Epithelial cell of prostate (primary cell): ENCODE measurements around the gene AIP.
"Not testable (repeated sequence)": the region's sequence is repeated elsewhere in the genome, so short reads cannot be mapped to it uniquely, and the experiment has no call there.

Experiments
- DNase-seq: peaks from one replicate; pipeline ENCODE4 v3.0.0-alpha.2; 2011; ENCODE audit warnings: low read depth, low spot score
- H3K27ac ChIP-seq: fragments of 450-650 bp; 2 replicates; pipeline ENCODE4 v1.5.1; 2017; ENCODE audit warnings: mild to moderate bottlenecking

AIP gene

DNA sequence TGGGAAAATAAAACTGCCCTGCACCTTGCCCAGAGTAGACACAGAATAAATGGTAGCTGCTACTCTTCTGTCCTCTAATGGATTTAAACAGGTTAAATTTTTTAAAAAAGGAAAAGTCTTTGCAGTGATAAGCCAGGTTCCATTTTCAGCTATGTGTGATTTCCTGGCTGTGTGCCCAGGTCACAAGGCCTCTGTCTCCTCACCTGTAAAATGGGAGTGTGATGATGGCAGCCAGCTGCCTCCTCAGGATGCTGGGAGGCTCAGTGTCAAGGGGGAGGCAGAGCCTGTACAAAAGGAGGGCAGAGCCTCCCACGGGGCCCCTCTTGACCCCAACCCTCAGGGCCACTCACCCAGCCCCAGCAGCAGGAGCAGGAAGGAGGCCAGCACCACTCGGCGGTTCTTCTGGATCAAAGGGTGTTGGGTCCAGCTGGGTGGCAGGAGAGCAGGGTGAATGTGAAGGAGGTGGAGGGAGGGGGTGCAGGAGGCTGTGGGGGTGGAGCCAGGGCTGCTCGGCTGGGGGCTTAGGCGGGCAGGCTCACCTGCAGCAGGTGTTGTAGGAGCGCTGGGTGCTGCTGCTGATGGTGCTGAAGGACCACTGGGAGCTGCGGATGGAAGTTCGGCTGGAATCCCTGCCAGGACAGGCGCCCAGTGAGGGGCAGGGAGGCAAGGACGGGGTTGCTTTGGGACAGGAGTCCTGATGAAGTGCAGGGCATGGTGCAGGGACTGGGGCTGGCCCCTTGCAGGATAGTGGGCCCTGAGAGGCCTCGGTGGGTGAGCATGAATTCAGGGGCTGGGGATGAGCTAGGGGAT, 15.7 kb upstream of the AIP start:
- peak overlapping the region; percentile 87 for H3K27ac ChIP-seq
- DNase-seq = no peak

DNA sequence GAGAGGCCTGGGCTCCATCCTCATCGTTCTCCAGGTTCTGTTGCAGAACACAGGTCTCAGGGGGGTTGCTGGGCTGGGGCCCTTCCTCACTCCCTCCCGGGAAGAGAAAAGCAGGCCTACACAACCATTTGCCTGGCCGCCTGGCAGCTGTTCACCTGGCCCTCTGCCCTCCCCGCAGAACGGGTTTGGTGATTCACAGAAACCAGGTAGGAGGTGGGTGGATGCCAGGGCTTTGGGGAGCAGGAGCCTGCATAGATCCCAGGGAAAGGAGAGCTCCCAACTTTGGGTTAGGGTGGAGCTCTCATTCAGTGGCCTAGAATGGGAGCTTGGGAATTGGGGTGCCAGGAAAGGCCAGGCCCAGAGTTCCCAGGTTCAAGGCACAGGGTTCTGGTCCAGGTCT, 14.8 kb upstream of the AIP start:
- H3K27ac ChIP-seq = peak overlapping the region; percentile 87
- peak; percentile 60 for DNase-seq

DNA sequence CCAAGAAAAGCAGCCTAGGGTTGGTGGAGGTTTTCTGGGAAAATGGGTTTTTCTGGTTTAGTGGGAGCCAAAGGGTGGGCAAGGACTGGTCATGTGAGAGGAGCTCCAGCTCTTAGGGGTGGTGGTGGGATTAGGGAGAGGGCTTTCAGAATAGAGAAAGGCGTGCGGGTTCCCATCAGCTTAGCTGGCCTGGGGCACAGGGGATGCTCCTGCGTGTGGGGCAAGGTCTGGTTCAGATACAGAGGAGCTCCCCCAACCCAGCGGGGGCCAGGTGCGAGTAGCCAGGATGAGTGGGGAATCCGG, 14.4 kb upstream of the AIP start:
- peak overlapping the region; percentile 87 for H3K27ac ChIP-seq
- DNase-seq = no peak

DNA sequence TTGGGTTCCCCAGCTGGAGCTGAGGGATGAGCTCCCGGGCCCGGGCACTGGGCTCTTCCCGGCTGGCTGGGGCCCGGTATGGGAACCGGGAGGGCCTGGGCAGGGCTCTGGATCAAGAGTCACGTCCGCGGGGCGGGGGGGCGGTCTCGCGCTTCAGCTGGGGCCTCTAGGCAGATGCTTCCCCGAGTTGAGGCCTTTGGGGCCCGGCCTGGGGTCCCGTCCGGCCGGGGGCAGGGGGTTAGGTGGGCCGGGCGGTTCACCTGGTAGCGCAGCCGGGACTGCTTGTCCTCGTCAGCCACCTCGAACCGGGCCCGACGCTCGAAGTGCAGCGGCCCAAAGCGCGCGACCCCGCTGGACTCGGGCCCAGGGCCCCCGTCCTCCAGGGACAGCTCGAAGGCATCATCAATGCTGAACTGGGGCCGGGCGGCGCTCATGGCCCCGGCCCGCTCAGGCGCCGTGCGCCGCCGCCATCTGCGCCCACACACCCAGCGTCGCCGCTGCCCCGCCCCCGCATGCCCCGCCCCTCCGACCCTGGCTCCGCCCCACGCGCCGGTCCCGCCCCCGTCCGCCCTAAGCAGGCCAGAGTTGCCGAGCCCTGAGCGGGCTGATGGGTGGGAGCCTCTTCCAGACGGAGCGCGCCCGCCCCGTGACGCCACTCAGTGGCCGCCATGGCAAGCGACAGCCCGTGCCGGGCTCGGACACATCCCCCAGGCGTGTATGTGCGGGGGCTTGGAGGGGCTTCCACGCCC, 13.9 kb upstream of the AIP start, which contains the start of gene TMEM134:
Gene TMEM134 (minus strand): TSS at position 493 of the 749 bp plus-strand sequence. CDS start 59 bp downstream, at position 434.
- DNase-seq = peak; percentile 43
- H3K27ac ChIP-seq = peak within 1 kb of the TSS; percentile 87

DNA sequence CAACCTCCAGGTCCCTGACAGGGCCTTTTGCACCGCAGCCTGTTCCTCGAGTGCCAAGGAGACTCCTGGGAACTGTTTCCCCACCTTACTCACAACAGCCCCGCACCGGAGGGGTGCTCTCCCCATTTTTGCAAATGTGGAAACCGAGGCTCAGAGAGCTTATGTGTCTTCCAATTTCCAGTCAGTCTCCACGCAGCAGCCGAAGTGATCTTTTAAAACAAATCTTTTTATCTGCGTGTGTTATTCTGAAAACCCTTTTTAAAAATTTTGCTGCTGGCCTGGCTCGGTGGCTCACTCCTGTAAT, 13.4 kb upstream of the AIP start:
- H3K27ac ChIP-seq = peak overlapping the region; percentile 87
- DNase-seq = no peak

DNA sequence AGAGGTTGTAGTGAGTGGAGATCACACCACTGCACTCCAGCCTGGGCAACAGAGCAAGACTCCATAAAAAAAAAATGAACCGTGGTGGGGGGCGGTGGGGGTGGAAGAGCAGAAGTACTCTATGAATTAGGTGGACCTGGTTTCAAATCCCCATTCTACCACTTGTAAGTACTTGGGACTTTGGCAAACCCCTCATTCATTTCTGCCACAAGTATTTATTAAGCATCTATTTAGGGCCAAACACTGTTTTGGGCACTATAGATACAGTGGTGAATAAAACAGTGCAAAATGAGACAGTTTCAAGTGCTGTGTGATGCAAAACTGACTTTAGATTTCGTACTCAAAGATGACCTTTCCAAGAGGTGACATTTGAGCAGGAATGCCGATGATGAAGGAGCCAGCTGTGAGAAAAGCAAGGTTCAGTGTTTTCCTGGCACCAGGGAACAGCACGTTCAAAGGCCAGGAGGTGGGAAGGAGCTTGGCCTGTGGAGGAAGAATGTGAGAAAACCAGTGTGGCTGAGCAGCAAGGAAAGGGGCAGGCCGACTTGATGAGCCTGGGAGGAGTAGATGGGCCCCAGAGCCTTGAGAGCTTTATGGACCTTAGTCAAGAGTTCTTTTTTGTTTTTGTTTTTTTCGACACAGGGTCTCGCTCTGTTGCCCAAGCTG, 12.4 kb upstream of the AIP start:
- DNase-seq = no peak
- H3K27ac ChIP-seq = no peak overlapping the region

DNA sequence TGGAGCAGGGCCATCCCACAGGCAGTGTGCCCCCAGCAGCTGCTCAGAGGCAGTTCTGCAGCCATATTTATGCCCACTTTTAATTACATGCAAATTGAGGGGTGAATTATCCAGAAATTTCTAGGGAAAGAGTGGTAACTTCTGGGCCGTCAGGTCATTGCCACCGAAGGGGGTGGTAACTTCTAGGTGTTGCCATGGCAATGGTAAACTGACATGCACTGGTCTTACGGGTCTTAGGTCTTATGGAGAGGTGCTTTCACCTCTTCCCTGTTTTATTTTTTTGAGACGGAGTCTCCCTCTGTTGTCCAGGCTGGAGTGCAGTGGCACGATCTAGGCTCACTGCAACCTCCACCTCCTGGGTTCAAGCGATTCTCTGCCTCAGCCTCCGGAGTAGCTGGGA, 9.9 kb upstream of the AIP start:
- H3K27ac ChIP-seq = no peak overlapping the region
- DNase-seq = no peak

DNA sequence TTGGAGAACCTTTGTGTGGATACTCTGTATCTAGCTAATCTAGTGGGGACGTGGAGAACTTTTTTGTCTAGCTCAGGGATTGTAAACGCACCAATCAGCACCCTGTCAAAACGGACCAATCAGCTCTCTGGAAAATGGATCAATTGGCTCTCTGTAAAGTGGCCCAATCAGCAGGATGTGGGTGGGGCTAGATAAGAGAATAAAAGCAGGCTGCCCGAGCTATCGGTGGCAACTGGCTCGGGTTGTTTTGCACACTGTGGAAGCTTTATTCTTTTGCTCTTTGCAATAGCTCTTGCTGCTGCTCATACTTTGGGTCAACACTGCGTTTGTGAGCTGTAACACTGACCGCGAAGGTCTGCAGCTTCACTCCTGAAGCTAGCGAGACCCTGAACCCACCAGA, 6.1 kb upstream of the AIP start:
- not testable (repeated sequence) for H3K27ac ChIP-seq

DNA sequence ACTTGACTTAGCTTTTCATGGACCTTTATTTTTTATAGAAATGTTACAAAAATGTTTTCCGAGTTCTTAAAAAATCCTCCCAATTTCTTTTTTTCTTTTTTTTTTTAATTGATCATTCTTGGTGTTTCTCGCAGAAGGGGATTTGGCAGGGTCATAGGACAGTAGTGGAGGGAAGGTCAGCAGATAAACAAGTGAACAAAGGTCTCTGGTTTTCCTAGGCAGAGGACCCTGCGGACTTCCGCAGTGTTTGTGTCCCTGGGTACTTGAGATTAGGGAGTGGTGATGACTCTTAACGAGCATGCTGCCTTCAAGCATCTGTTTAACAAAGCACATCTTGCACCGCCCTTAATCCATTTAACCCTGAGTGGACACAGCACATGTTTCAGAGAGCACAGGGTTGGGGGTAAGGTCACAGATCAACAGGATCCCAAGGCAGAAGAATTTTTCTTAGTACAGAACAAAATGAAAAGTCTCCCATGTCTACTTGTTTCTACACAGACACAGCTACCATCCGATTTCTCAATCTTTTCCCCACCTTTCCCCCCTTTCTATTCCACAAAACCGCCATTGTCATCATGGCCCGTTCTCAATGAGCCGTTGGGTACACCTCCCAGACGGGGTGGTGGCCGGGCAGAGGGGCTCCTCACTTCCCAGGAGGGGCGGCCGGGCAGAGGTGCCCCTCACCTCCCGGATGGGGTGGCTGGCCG, 5.3 kb upstream of the AIP start:
- DNase-seq, H3K27ac ChIP-seq: not testable (repeated sequence)

More for the DNA sequence above, 6.1 kb upstream of the AIP start:
- not testable (repeated sequence) for DNase-seq

DNA sequence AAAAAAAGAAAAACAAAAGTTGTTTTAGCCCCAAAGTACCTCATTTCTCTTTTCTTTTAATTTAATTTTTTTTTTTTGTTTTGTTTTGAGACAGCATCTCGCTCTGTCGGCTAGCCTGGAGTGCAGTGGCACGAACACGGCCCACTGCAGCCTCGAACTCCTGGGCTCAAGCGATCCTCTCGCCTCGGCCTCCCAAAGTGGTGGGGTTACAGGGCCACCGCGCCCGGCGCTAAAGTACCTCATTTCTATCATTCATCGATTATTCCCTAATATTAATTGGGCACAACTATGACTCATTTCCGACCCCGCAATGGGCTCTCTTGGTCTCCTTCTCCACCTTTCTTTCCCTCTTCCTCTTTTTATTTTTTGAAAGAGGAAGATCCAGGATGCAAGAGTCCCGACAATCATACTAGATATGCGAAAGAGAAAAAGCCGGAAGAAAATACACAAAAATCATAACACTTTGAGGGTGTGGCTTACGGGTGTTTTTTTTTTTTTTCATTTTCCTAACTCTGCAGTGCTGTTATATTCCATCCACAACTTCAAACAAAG, 475 bp upstream of the AIP start:
- H3K27ac ChIP-seq = peak overlapping the region; percentile 56
- no peak for DNase-seq

DNA sequence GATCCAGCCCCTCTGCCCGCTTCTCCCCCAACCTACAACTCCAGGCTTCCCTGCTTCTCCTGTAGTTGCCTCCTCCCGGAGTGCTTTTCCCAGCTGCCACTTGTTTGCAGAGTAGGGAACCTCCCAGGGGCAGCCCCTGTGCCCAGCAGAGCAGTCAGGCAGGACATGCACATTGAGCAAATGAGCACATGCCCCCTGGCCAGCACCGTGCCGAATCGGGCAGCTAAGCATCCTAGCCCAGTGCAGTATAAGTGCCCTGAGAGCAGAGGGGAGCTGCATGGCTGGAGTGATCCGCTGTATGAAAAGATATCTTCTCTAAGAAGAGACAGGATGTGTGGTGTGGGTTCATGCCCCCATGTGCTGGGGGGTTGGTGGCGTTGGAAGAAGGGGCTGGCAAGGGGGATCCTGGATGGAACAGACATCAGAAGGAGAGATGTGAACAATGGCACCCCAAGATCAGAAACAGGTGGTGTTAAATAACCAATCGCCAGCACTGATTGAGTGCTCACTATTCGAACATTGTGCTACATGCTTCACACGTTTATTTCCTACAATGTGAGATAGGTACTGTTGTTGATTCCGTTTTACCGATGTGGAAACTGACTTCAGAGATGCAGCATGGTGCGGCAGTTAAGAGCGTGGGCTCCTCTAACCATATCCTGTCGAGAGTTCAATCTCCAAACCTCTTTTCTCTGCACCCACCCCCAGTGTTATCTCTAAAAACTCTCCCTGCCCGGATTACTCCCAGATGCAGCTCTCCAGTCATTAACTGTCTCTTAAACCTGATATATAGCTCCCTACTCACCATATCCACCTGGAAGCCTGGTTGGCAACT, 1.2 kb downstream of the AIP start:
- H3K27ac ChIP-seq = no peak overlapping the region
- no peak for DNase-seq

DNA sequence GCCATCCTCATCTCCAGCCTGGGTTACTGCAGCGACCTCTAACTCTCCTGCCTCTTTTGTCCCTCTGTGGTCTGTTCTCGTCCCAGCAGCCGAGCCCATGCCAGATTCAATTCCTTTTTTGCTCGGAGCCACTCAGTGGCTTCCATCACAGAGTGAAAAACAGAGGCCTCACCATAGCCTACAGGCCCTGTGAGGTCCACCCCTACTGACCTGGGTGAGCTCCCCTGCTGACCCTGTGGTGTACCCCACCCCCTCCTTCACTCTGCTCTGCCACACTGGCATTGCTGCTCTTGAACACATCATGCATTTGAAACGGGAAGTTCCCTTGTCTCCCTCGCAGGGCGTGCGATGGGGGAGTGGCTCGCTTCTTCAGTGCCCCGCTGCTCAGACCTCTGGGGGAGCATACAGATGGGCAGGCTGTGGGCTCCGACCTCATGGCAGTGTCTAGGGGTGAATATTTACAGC, 2.1 kb downstream of the AIP start:
- no peak overlapping the region for H3K27ac ChIP-seq
- no peak for DNase-seq

DNA sequence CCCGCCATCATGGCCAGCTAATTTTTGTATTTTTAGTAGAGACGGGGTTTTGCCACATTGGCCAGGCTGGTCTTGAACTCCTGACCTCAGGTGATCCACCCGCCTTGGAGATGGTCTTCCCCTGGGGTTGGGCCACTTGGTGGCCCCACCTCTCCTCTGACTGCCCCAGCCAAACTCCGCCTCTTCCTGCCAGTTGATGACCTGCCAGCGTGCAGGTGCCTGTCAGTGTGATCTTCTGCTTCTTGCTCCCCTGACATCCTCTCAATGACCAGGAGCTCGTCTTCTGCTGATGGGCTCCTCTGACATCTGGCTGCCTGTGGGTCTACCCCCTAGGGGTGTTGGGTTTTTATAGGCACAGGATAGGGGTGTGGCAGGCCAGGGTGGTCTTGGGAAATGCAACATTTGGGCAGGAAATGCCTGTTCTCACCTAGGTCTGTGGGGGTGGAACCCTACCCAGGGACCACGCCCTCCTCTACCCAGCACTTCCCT, 3.1 kb downstream of the AIP start:
- DNase-seq, H3K27ac ChIP-seq: not testable (repeated sequence)

DNA sequence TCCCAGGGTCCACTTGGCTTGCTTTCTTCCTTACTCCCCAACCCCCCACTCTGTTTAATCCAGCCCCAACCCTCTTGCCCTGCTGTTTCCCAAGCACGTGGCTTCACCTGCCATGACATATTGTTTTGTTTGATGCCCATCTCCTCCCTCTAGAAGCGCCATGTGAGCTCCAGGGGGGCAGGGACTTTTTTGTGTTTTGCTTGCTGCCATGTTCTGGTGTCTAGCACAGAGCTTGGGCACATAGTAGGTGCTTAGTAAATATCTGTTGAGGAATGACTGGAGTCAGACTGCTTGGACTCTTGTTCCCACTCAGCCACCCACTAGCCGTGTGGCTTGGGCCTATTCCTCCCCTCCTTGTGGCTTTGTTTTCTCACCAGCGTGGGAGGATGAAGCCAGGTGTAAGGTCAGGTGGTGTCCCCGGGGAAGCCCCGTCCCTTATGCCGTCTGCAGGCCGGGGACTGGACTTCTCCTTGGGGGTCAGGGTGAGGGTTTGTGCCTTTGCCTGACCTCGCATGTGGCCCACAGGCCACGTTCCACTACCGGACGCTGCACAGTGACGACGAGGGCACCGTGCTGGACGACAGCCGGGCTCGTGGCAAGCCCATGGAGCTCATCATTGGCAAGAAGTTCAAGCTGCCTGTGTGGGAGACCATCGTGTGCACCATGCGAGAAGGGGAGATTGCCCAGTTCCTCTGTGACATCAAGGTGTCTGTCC, 3.8 kb downstream of the AIP start:
- DNase-seq = no peak

DNA sequence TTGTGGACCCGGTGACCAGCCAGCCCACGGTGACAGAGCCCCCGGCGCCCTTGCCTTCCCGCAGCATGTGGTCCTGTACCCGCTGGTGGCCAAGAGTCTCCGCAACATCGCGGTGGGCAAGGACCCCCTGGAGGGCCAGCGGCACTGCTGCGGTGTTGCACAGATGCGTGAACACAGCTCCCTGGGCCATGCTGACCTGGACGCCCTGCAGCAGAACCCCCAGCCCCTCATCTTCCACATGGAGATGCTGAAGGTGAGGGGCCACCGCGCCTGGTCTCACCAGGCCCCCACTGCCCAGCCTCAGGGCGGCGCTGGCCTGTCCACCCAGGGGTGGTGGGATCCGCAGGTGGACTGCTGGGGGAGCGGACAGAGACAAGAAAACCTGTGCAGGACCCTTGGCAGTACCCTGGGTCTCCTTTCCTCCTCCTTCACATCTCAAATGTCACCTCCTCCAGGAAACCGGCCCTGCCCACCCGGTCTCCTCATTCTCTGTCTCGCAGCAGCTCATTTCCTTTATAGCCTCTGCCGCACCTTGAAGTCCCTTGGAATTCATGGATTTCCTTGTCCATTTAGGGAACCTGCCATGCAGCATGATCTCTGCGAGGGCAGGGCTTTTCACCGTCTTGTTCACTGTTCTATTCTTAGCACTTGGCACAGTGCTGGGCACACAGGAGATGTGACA, 6.5 kb downstream of the AIP start:
- no peak overlapping the region for H3K27ac ChIP-seq
- DNase-seq = no peak

More for the DNA sequence above, 3.8 kb downstream of the AIP start:
- no peak overlapping the region for H3K27ac ChIP-seq

DNA sequence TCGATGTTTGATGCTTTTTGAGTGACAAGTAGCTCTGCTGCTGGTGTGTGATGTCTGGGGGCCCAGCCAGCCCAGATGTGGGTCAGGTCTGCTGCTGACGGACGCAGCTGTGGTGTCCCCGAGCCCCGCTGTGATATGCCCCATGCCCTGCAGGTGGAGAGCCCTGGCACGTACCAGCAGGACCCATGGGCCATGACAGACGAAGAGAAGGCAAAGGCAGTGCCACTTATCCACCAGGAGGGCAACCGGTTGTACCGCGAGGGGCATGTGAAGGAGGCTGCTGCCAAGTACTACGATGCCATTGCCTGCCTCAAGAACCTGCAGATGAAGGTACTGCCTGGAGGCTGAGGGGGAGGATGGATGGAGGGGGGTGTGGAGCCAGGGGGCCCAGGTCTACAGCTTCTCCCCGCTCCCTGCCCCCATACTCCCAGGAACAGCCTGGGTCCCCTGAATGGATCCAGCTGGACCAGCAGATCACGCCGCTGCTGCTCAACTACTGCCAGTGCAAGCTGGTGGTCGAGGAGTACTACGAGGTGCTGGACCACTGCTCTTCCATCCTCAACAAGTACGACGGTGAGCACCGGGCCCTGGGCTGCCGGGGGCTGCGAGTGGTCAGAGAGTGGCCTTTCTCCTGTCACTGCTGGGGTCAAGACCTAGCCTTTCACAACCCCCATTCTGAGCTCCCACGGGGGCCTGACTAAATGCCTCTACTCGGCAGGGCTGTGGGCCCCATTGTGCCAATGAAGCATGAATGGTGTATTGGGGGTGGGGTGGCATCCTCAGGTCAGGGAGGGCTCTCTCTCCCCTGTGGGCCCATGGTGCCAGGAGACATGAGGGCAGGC, 7.3 kb downstream of the AIP start:
- DNase-seq = no peak
- no peak overlapping the region for H3K27ac ChIP-seq

DNA sequence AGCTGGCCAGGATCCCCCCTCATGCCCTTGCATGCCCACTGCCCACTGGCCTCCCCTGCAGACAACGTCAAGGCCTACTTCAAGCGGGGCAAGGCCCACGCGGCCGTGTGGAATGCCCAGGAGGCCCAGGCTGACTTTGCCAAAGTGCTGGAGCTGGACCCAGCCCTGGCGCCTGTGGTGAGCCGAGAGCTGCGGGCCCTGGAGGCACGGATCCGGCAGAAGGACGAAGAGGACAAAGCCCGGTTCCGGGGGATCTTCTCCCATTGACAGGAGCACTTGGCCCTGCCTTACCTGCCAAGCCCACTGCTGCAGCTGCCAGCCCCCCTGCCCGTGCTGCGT, 7.9 kb downstream of the AIP start:
- H3K27ac ChIP-seq = no peak overlapping the region
- no peak for DNase-seq
